ENCODE data around the gene TMEM129.

TMEM129 gene

GRCh38 chr4:1744552-1744951, 23.4 kb upstream of the TMEM129 start:
- no peak for DNase-seq (ENCODE audit: low read depth)

- no peak for DNase-seq (ENCODE audit: low read depth)
Observed at GRCh38 chr4:1743975-1744374, 22.9 kb upstream of the TMEM129 start.

GRCh38 chr4:1743551-1743950, 22.4 kb upstream of the TMEM129 start:
- DNase-seq (ENCODE audit: low read depth), result no peak

GRCh38 chr4:1741208-1741607, 20.1 kb upstream of the TMEM129 start:
- DNase-seq (ENCODE audit: low read depth), result no peak

GRCh38 chr4:1740021-1740545, 19.0 kb upstream of the TMEM129 start:
- DNase-seq (ENCODE audit: low read depth), result no peak

GRCh38 chr4:1739358-1739757, 18.2 kb upstream of the TMEM129 start:
- DNase-seq (ENCODE audit: low read depth), result no peak

GRCh38 chr4:1738410-1738809, 17.3 kb upstream of the TMEM129 start:
- no peak for DNase-seq (ENCODE audit: low read depth)

GRCh38 chr4:1737666-1738065, 16.5 kb upstream of the TMEM129 start:
- no peak for DNase-seq (ENCODE audit: low read depth)

GRCh38 chr4:1736812-1737211, 15.7 kb upstream of the TMEM129 start:
- DNase-seq (ENCODE audit: low read depth), result no peak

GRCh38 chr4:1735215-1735614, 14.1 kb upstream of the TMEM129 start:
- no peak for DNase-seq (ENCODE audit: low read depth)

- DNase-seq (ENCODE audit: low read depth), result no peak
Observed at GRCh38 chr4:1732911-1733310, 11.8 kb upstream of the TMEM129 start.

- no peak for DNase-seq (ENCODE audit: low read depth)
Observed at GRCh38 chr4:1731180-1731579, 10.1 kb upstream of the TMEM129 start.

- no peak for DNase-seq (ENCODE audit: low read depth)
Observed at GRCh38 chr4:1730532-1731135, 9.5 kb upstream of the TMEM129 start.

- DNase-seq (ENCODE audit: low read depth), result no peak
Observed at GRCh38 chr4:1728061-1728980, 7.2 kb upstream of the TMEM129 start.

- no peak for DNase-seq (ENCODE audit: low read depth)
Observed at GRCh38 chr4:1727117-1728031, 6.3 kb upstream of the TMEM129 start.

- peak; percentile 77 for DNase-seq (ENCODE audit: low read depth)
Observed at GRCh38 chr4:1726146-1726934, 5.2 kb upstream of the TMEM129 start.

- DNase-seq (ENCODE audit: low read depth), result no peak
Observed at GRCh38 chr4:1725521-1725920, 4.4 kb upstream of the TMEM129 start.

- DNase-seq (ENCODE audit: low read depth), result peak; percentile 52
Observed at GRCh38 chr4:1723131-1723801, 2.1 kb upstream of the TMEM129 start.

- no peak for DNase-seq (ENCODE audit: low read depth)
Observed at GRCh38 chr4:1722551-1723118, 1.5 kb upstream of the TMEM129 start.

Data from activated T-cell treated with anti-CD3 and anti-CD28 coated beads for 48 hours (primary cell).